Skeletal muscle tissue (tissue), 4 donors: ENCODE data around the gene LMF1. TPM values are rescaled to one million over a fixed set of nuclear protein-coding genes. Genes with fewer than 3 reads are reported as not detected.

Experiments used
- H3K27ac ChIP-seq: one replicate; pipeline ENCODE4 v1.7.0; 2013; ENCODE audit warnings: mild to moderate bottlenecking, low read depth, low read length, inconsistent platforms
- H3K27me3 ChIP-seq, 3 donors: one replicate each; pipeline ENCODE4 v1.7.0; 2013; ENCODE audit warnings: low read length in 3 of 3; ENCODE audit not compliant: control insufficient read depth in 3 of 3, insufficient read depth in 3 of 3
- H3K36me3 ChIP-seq, 3 donors: one replicate each; pipeline ENCODE4 v1.7.0; 2013; ENCODE audit warnings: low read length in 3 of 3; ENCODE audit not compliant: control insufficient read depth in 3 of 3, insufficient read depth in 3 of 3
- H3K4me1 ChIP-seq, 3 donors: one replicate each; pipeline ENCODE4 v1.7.0; 2013; ENCODE audit warnings: low read length in 3 of 3, mild to moderate bottlenecking in 3 of 3; ENCODE audit not compliant: control insufficient read depth in 3 of 3, insufficient read depth in 3 of 3
- H3K4me3 ChIP-seq, 3 donors: one replicate each; pipeline ENCODE4 v1.7.0; 2013; ENCODE audit warnings: low read length in 3 of 3
- H3K9ac ChIP-seq, 3 donors: one replicate each; pipeline ENCODE4 v1.7.0; 2013; ENCODE audit warnings: low read length in 3 of 3, mild to moderate bottlenecking in 3 of 3, moderate library complexity in 2 of 3, low read depth in 1 of 3
- H3K9me3 ChIP-seq, 3 donors: one replicate each; pipeline ENCODE4 v1.7.0; 2013; ENCODE audit warnings: low read length in 3 of 3; ENCODE audit not compliant: control insufficient read depth in 3 of 3
- total RNA-seq: library from RNA; depleted of rRNA; stranded (reverse); fragments of >200 nt; gene quantifications from one replicate; pipeline ENCODE4 v1.2.3, GENCODE V29; 2014
- donor health status: Osteomylitis.

Gene LMF1
- total RNA-seq, 1 donor from 2014 or later = 6.8 TPM

- Histone ChIP-seq H3K4me1 (peaks cover 0 to 3% (median 0%) of the 10 kb centered on the region in 3 donors), H3K27ac (no peak overlapping the region), H3K9me3 (no peaks in the 10 kb centered on the region), H3K36me3 (no peaks in the 10 kb centered on the region), H3K9ac (no peak overlapping the region), H3K4me3 (no peak overlapping the region), H3K27me3 (peaks cover 53 to 89% (median 74%) of the 10 kb centered on the region in 3 donors)
Observed at GRCh38 chr16:986925-987582, 16.3 kb upstream of the LMF1 start.

- Histone ChIP-seq H3K4me3 (no peak overlapping the region), H3K27ac (no peak overlapping the region), H3K4me1 (peaks cover 0 to 4% (median 0%) of the 10 kb centered on the region in 3 donors), H3K9me3 (no peaks in the 10 kb centered on the region), H3K36me3 (no peaks in the 10 kb centered on the region), H3K27me3 (peaks cover 50 to 89% (median 76%) of the 10 kb centered on the region in 3 donors), H3K9ac (no peak overlapping the region)
Observed at GRCh38 chr16:986411-986810, 15.6 kb upstream of the LMF1 start.

GRCh38 chr16:985646-986400 lies 15.0 kb upstream of the LMF1 start:
- Histone ChIP-seq H3K27me3 (peaks cover 50 to 88% (median 79%) of the 10 kb centered on the region in 3 donors), H3K9me3 (no peaks in the 10 kb centered on the region), H3K4me3 (no peak overlapping the region), H3K9ac (no peak overlapping the region), H3K4me1 (peaks cover 0 to 5% (median 4%) of the 10 kb centered on the region in 3 donors), H3K36me3 (no peaks in the 10 kb centered on the region), H3K27ac (no peak overlapping the region)

GRCh38 chr16:984736-985636 lies 14.2 kb upstream of the LMF1 start:
- H3K27me3 ChIP-seq = peaks cover 47 to 86% (median 74%) of the 10 kb centered on the region in 3 donors
- no peak overlapping the region for H3K27ac ChIP-seq
- peaks cover 0 to 5% (median 5%) of the 10 kb centered on the region in 3 donors for H3K4me1 ChIP-seq
- H3K9me3 ChIP-seq = no peaks in the 10 kb centered on the region
- no peak overlapping the region for H3K4me3 ChIP-seq
- no peaks in the 10 kb centered on the region for H3K36me3 ChIP-seq
- no peak overlapping the region for H3K9ac ChIP-seq

- no peak overlapping the region for H3K9ac ChIP-seq
- peaks cover 49 to 85% (median 71%) of the 10 kb centered on the region in 3 donors for H3K27me3 ChIP-seq
- H3K4me1 ChIP-seq = peaks cover 0 to 6% (median 5%) of the 10 kb centered on the region in 3 donors
- no peaks in the 10 kb centered on the region for H3K9me3 ChIP-seq
- H3K4me3 ChIP-seq = no peak overlapping the region
- H3K27ac ChIP-seq = no peak overlapping the region
- no peaks in the 10 kb centered on the region for H3K36me3 ChIP-seq
Observed at GRCh38 chr16:984121-984694, 13.4 kb upstream of the LMF1 start.

- Histone ChIP-seq H3K9ac (no peak overlapping the region), H3K4me1 (peaks cover 0 to 5% (median 4%) of the 10 kb centered on the region in 3 donors), H3K9me3 (no peaks in the 10 kb centered on the region), H3K27ac (no peak overlapping the region), H3K36me3 (no peaks in the 10 kb centered on the region), H3K27me3 (peaks cover 45 to 83% (median 70%) of the 10 kb centered on the region in 3 donors), H3K4me3 (no peak overlapping the region)
Observed at GRCh38 chr16:983044-984030, 12.6 kb upstream of the LMF1 start.

- H3K27me3 ChIP-seq = peaks cover 49 to 78% (median 63%) of the 10 kb centered on the region in 3 donors
- no peaks in the 10 kb centered on the region for H3K9me3 ChIP-seq
- H3K9ac ChIP-seq = no peak overlapping the region
- peak overlapping the region in 1 of 3 donors; percentile 22 for H3K4me3 ChIP-seq
- no peaks in the 10 kb centered on the region for H3K36me3 ChIP-seq
- no peak overlapping the region for H3K27ac ChIP-seq
- H3K4me1 ChIP-seq = peaks cover 0 to 11% (median 4%) of the 10 kb centered on the region in 3 donors
Observed at GRCh38 chr16:982145-983043, 11.6 kb upstream of the LMF1 start.

GRCh38 chr16:981695-982144 lies 10.9 kb upstream of the LMF1 start, which contains the start of gene SOX8:
Gene SOX8, plus strand, starts transcription at chr16:981770. Its CDS starts 153 bp downstream, at chr16:981923.
- peak within 1 kb of the TSS in 2 of 3 donors; percentile 49 to 52 for H3K4me3 ChIP-seq
- H3K9ac ChIP-seq = no peak within 1 kb of the TSS
- H3K36me3 ChIP-seq = no peaks in the 10 kb centered on the region
- H3K27ac ChIP-seq = no peak within 1 kb of the TSS
- H3K27me3 ChIP-seq = peaks cover 49 to 75% (median 56%) of the 10 kb centered on the region in 3 donors
- no peaks in the 10 kb centered on the region for H3K9me3 ChIP-seq
- H3K4me1 ChIP-seq = peaks cover 0 to 17% (median 8%) of the 10 kb centered on the region in 3 donors
